ENCODE data around the gene SCLY. TPM values are rescaled to one million over a fixed set of nuclear protein-coding genes. Genes with fewer than 3 reads are reported as not detected.
"Not testable (repeated sequence)": the region's sequence is repeated elsewhere in the genome, so short reads cannot be mapped to it uniquely, and the experiment has no call there.

The SCLY gene
- total and polyA plus RNA-seq, 4 donors, result 13.9 to 27.0 (median 19.3) TPM

- Histone ChIP-seq H3K36me3 (ENCODE audit: control insufficient read depth, insufficient read depth, low read length) (peaks cover 29% of the 10 kb centered on the region), H3K4me1 (ENCODE audit: control insufficient read depth, insufficient read depth, low read length) (peaks cover 5% of the 10 kb centered on the region), H3K9me3 (ENCODE audit: control insufficient read depth, insufficient read depth, low read length) (no peaks in the 10 kb centered on the region), H3K4me3 (ENCODE audit: low read depth, low read length) (no peak overlapping the region), H3K27ac (ENCODE audit: low read depth, low read length) (no peak overlapping the region), H3K27me3 (ENCODE audit: control insufficient read depth, insufficient read depth, low read length) (no peaks in the 10 kb centered on the region)
- WGBS (ENCODE audit: insufficient coverage), result 96% methylated on average over 9 of the region's 9 CpGs
- no peak for DNase-seq (ENCODE audit: low read depth in 4 of 6, low spot score in 6 of 6)
These were observed 5.4 kb downstream of the SCLY start for GRCh38 chr2:238066218-238066617.

- H3K27ac ChIP-seq (ENCODE audit: low read depth, low read length); H3K27me3 ChIP-seq (ENCODE audit: control insufficient read depth, insufficient read depth, low read length); DNase-seq (ENCODE audit: low read depth in 4 of 6, low spot score in 6 of 6); H3K4me3 ChIP-seq (ENCODE audit: low read depth, low read length); H3K4me1 ChIP-seq (ENCODE audit: control insufficient read depth, insufficient read depth, low read length); H3K9me3 ChIP-seq (ENCODE audit: control insufficient read depth, insufficient read depth, low read length): not testable (repeated sequence)
- H3K36me3 ChIP-seq (ENCODE audit: control insufficient read depth, insufficient read depth, low read length), result peaks cover 32% of the 10 kb centered on the region
- WGBS (ENCODE audit: insufficient coverage), result 100% methylated on average over 2 of the region's 7 CpGs
These were observed 5.9 kb downstream of the SCLY start for GRCh38 chr2:238066718-238067117.

GRCh38 chr2:238067939-238068338, 7.1 kb downstream of the SCLY start:
- Histone ChIP-seq H3K4me3 (ENCODE audit: low read depth, low read length) (no peak overlapping the region), H3K27me3 (ENCODE audit: control insufficient read depth, insufficient read depth, low read length) (no peaks in the 10 kb centered on the region), H3K36me3 (ENCODE audit: control insufficient read depth, insufficient read depth, low read length) (peaks cover 32% of the 10 kb centered on the region), H3K9me3 (ENCODE audit: control insufficient read depth, insufficient read depth, low read length) (no peaks in the 10 kb centered on the region), H3K27ac (ENCODE audit: low read depth, low read length) (no peak overlapping the region), H3K4me1 (ENCODE audit: control insufficient read depth, insufficient read depth, low read length) (no peaks in the 10 kb centered on the region)
- WGBS (ENCODE audit: insufficient coverage), result 89% methylated on average over 3 of the region's 7 CpGs
- no peak for DNase-seq (ENCODE audit: low read depth in 4 of 6, low spot score in 6 of 6)

DNA sequence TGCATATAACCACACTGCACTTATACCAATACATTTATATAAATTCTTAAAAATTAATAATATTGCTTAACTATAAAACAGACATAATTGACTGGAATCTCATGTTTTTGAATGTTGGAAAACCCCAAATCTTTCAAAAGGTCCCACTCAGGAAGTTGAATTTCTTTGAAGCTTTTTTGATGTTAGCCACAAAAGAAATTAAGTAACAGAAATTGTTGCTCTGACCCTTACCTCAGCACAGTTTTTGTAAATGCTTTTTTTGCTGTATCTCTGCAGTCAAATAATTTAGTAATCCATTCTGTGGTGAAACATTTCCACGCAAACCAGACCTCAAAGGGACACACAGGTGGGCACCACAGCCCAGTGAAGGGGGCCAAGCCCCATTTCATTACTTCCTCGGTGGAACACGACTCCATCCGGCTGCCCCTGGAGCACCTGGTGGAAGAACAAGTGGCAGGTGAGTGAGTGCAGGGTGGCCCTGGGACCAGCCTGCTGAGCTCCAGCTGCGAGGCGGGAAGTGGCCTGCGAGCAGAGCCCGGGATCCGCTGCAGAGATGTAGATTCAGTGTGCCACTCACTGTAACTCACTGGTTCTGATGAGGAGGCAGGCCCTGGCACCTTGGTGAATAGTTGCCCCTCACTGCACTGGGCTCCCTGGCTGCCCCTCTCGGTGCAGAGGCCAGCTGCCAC, 8.4 kb downstream of the SCLY start:
- Histone ChIP-seq H3K27me3 (ENCODE audit: control insufficient read depth, insufficient read depth, low read length) (no peaks in the 10 kb centered on the region), H3K27ac (ENCODE audit: low read depth, low read length) (no peak overlapping the region), H3K9me3 (ENCODE audit: control insufficient read depth, insufficient read depth, low read length) (no peaks in the 10 kb centered on the region), H3K4me1 (ENCODE audit: control insufficient read depth, insufficient read depth, low read length) (no peaks in the 10 kb centered on the region), H3K4me3 (ENCODE audit: low read depth, low read length) (no peak overlapping the region), H3K36me3 (ENCODE audit: control insufficient read depth, insufficient read depth, low read length) (peaks cover 35% of the 10 kb centered on the region)
- 96% methylated on average over 10 of the region's 10 CpGs for WGBS (ENCODE audit: insufficient coverage)
- no peak for DNase-seq (ENCODE audit: low read depth in 4 of 6, low spot score in 6 of 6)

DNA sequence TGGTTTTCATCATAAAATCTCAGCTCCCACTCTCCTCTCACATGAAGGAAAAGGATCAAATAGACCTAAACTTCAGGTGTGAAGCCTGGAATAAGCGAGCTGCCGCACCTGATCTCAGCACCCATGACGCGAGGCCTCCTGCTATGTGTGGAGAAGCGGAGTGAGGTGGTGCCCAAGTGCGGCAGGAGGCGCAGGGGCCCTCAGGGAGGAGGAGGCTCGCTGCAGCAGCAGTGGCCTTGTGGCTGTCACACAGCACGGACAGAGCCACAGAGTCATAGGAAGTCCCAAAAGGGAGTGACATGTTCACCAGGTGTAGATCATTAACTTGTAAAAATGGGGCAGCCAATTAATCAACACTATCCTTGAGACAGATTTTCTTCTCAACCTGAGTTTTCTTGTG, 9.1 kb downstream of the SCLY start:
- no peaks in the 10 kb centered on the region for H3K27me3 ChIP-seq (ENCODE audit: control insufficient read depth, insufficient read depth, low read length)
- H3K9me3 ChIP-seq (ENCODE audit: control insufficient read depth, insufficient read depth, low read length), result no peaks in the 10 kb centered on the region
- no peaks in the 10 kb centered on the region for H3K4me1 ChIP-seq (ENCODE audit: control insufficient read depth, insufficient read depth, low read length)
- DNase-seq (ENCODE audit: low read depth in 4 of 6, low spot score in 6 of 6), result no peak
- WGBS (ENCODE audit: insufficient coverage), result 99% methylated on average over 9 of the region's 9 CpGs
- H3K27ac ChIP-seq (ENCODE audit: low read depth, low read length), result no peak overlapping the region
- H3K4me3 ChIP-seq (ENCODE audit: low read depth, low read length), result no peak overlapping the region
- H3K36me3 ChIP-seq (ENCODE audit: control insufficient read depth, insufficient read depth, low read length), result peaks cover 33% of the 10 kb centered on the region

DNA sequence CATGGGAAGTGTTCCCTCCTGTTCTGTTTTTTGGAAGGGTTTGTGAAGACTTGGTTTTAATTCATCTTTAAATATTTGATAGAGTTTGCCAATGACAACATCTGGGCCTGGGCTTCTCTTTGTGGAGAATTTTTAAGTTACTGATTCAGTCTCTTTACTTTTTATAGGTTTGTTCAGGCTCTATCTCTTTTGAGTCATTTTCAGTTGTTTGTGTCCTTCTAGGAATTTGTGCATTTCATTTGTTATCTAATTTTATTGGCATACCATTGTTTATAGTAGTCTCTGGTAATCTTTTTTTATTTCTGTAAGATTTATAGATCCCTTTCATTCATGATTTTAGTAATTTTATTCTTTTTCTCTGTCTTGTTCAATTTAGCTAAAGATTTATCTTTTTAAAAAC, 14.6 kb downstream of the SCLY start:
- DNase-seq (ENCODE audit: low read depth in 4 of 6, low spot score in 6 of 6), result no peak
- no peak overlapping the region for H3K27ac ChIP-seq (ENCODE audit: low read depth, low read length)
- H3K36me3 ChIP-seq (ENCODE audit: control insufficient read depth, insufficient read depth, low read length), result peaks cover 16% of the 10 kb centered on the region
- H3K4me3 ChIP-seq (ENCODE audit: low read depth, low read length), result no peak overlapping the region
- no peaks in the 10 kb centered on the region for H3K27me3 ChIP-seq (ENCODE audit: control insufficient read depth, insufficient read depth, low read length)
- H3K9me3 ChIP-seq (ENCODE audit: control insufficient read depth, insufficient read depth, low read length), result peaks cover 2% of the 10 kb centered on the region
- H3K4me1 ChIP-seq (ENCODE audit: control insufficient read depth, insufficient read depth, low read length), result no peaks in the 10 kb centered on the region

GRCh38 chr2:238077292-238077691, 16.5 kb downstream of the SCLY start:
- Histone ChIP-seq H3K9me3 (ENCODE audit: control insufficient read depth, insufficient read depth, low read length) (peaks cover 2% of the 10 kb centered on the region), H3K27ac (ENCODE audit: low read depth, low read length) (no peak overlapping the region), H3K4me3 (ENCODE audit: low read depth, low read length) (no peak overlapping the region), H3K36me3 (ENCODE audit: control insufficient read depth, insufficient read depth, low read length) (peaks cover 27% of the 10 kb centered on the region), H3K4me1 (ENCODE audit: control insufficient read depth, insufficient read depth, low read length) (no peaks in the 10 kb centered on the region), H3K27me3 (ENCODE audit: control insufficient read depth, insufficient read depth, low read length) (no peaks in the 10 kb centered on the region)
- no CpG with 5 or more reads among the region's 1 CpG for WGBS (ENCODE audit: insufficient coverage)
- DNase-seq (ENCODE audit: low read depth in 4 of 6, low spot score in 6 of 6), result no peak

GRCh38 chr2:238079874-238080327, 19.1 kb downstream of the SCLY start:
- DNase-seq (ENCODE audit: low read depth in 4 of 6, low spot score in 6 of 6), result no peak
- Histone ChIP-seq H3K27me3 (ENCODE audit: control insufficient read depth, insufficient read depth, low read length) (no peaks in the 10 kb centered on the region), H3K36me3 (ENCODE audit: control insufficient read depth, insufficient read depth, low read length) (peaks cover 34% of the 10 kb centered on the region), H3K9me3 (ENCODE audit: control insufficient read depth, insufficient read depth, low read length) (peaks cover 2% of the 10 kb centered on the region), H3K4me1 (ENCODE audit: control insufficient read depth, insufficient read depth, low read length) (no peaks in the 10 kb centered on the region), H3K4me3 (ENCODE audit: low read depth, low read length) (no peak overlapping the region), H3K27ac (ENCODE audit: low read depth, low read length) (no peak overlapping the region)
- WGBS (ENCODE audit: insufficient coverage), result 100% methylated on average over 1 of the region's 2 CpGs

DNA sequence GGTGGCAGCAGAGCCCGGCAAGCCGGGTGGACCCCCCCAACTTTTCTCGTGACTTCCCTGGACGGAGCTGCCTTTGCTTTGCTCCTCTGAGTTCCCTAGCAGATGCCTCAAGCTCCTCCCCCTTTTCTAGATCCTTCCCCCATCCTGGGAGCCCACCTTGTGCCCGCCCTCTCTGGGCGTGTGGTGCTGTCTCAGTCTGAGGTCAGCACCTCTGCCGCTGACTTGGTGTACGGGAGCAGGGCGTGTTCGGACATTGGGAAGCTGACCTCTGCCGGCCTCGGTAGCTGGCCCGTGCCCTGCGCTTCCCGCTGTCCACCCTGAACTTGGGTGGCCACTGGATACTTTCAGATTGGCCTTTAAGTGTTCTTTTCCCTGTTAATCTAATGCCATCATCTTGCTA, 19.7 kb downstream of the SCLY start:
- no peaks in the 10 kb centered on the region for H3K27me3 ChIP-seq (ENCODE audit: control insufficient read depth, insufficient read depth, low read length)
- DNase-seq (ENCODE audit: low read depth in 4 of 6, low spot score in 6 of 6), result no peak
- no peak overlapping the region for H3K4me3 ChIP-seq (ENCODE audit: low read depth, low read length)
- 97% methylated on average over 15 of the region's 15 CpGs for WGBS (ENCODE audit: insufficient coverage)
- H3K9me3 ChIP-seq (ENCODE audit: control insufficient read depth, insufficient read depth, low read length), result peaks cover 2% of the 10 kb centered on the region
- H3K36me3 ChIP-seq (ENCODE audit: control insufficient read depth, insufficient read depth, low read length), result peaks cover 38% of the 10 kb centered on the region
- H3K4me1 ChIP-seq (ENCODE audit: control insufficient read depth, insufficient read depth, low read length), result no peaks in the 10 kb centered on the region
- H3K27ac ChIP-seq (ENCODE audit: low read depth, low read length), result no peak overlapping the region

- Histone ChIP-seq H3K4me3 (ENCODE audit: low read depth, low read length) (no peak overlapping the region), H3K27ac (ENCODE audit: low read depth, low read length) (no peak overlapping the region)
- WGBS (ENCODE audit: insufficient coverage), result 44% methylated on average over 8 of the region's 13 CpGs
These were observed 20.3 kb downstream of the SCLY start for GRCh38 chr2:238081150-238081549.

More at GRCh38 chr2:238081150-238081549, 20.3 kb downstream of the SCLY start:
- H3K27me3 ChIP-seq (ENCODE audit: control insufficient read depth, insufficient read depth, low read length), result no peaks in the 10 kb centered on the region
- DNase-seq (ENCODE audit: low read depth in 4 of 6, low spot score in 6 of 6), result peak in 3 of 6 donors; percentile 15 to 82 (median 55)
- peaks cover 38% of the 10 kb centered on the region for H3K36me3 ChIP-seq (ENCODE audit: control insufficient read depth, insufficient read depth, low read length)
- H3K9me3 ChIP-seq (ENCODE audit: control insufficient read depth, insufficient read depth, low read length), result peaks cover 2% of the 10 kb centered on the region
- H3K4me1 ChIP-seq (ENCODE audit: control insufficient read depth, insufficient read depth, low read length), result no peaks in the 10 kb centered on the region
